Lower lobe of right lung (tissue), 2 donors: ENCODE measurements around the gene ANKHD1. TPM values are rescaled to one million over a fixed set of nuclear protein-coding genes. Genes with fewer than 3 reads are reported as not detected.

Experiments
- ATAC-seq, 2 donors: fragments of 200-7000 bp; cut with Tn5 transposase; one replicate each; pipeline ENCODE4 v1.9.1; 2020 to 2022; ENCODE audit warnings: mild to moderate bottlenecking in 2 of 2, moderate library complexity in 2 of 2
- DNase-seq: peaks from one replicate; pipeline ENCODE4 v3.0.0-alpha.2; 2020
- H3K27ac ChIP-seq: fragments of 200-600 bp; one replicate; pipeline ENCODE4 v1.8.0; 2022
- H3K27me3 ChIP-seq: fragments of 200-600 bp; one replicate; pipeline ENCODE4 v1.8.0; 2022; ENCODE audit warnings: low read depth
- H3K36me3 ChIP-seq: fragments of 200-600 bp; one replicate; pipeline ENCODE4 v1.8.0; 2022; ENCODE audit warnings: mild to moderate bottlenecking
- H3K4me1 ChIP-seq: fragments of 200-600 bp; one replicate; pipeline ENCODE4 v1.8.0; 2022
- H3K4me3 ChIP-seq: fragments of 200-600 bp; one replicate; pipeline ENCODE4 v1.8.0; 2022; ENCODE audit warnings: mild to moderate bottlenecking
- H3K9me3 ChIP-seq: fragments of 200-600 bp; one replicate; pipeline ENCODE4 v1.8.0; 2022
- intact Hi-C: fragments of 100-400 bp; cut with DNase I; formaldehyde crosslinking; loops from one replicate; pipeline ENCODE4 v1.11.0; 2022
- total RNA-seq: library from RNA; stranded (reverse); fragmentation: NEBNext Ultra II Directional; extraction: Animal tissue kit (Norgen Biotek cat#: 25700); gene quantifications from one replicate; pipeline ENCODE4 v1.2.1, GENCODE V29; 2021
- TF ChIP-seq, protein P1 (sequence below): fragments of 200-600 bp; IDR thresholded peaks from one replicate; pipeline ENCODE4 v1.8.0; 2022; ENCODE audit warnings: antibody characterized with exemption, mild to moderate bottlenecking
- donor health status: DM: no; HTN: yes; CAD: no; lungs with severe emphysema.

Gene ANKHD1
- total RNA-seq, 1 donor from 2014 or later: 133 TPM

DNA sequence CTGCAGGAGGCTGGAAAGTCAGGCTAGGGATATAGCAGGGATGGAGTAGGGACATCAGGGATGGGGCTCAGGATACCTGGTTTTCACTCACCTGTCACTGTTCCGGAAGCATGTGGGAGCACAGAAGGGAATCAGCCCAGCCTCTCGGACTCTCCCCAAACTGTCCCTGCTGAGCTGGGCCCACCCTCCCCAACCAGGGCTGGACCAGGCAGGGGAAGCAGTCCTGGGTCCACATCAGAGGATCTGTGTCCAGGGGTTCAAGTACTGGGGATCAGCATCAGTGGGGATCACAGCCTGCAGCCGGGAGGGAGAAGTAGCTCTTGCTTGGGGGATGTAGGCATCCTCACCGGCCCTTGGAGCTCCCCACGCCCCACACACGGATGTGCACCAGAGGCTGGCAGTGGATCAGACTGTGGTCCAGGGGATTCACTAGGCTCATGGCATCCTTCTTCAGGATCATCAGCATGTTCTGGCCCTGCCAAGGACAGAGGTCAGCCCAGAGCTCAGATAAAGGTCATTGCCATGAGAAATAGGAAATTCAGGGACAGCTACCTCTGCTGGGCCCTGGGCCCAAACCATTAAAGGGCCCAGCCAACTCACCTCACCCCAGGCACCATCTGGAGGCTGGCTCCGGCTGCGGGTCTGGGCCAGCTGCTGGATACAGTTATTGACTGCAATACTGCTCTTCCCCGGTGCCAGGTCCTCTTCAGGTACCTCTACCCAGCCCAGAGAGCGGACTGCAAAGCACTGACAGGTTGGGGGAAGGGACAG, 160.3 kb downstream of the ANKHD1 start:
- no peak overlapping the region for H3K27ac ChIP-seq

DNA sequence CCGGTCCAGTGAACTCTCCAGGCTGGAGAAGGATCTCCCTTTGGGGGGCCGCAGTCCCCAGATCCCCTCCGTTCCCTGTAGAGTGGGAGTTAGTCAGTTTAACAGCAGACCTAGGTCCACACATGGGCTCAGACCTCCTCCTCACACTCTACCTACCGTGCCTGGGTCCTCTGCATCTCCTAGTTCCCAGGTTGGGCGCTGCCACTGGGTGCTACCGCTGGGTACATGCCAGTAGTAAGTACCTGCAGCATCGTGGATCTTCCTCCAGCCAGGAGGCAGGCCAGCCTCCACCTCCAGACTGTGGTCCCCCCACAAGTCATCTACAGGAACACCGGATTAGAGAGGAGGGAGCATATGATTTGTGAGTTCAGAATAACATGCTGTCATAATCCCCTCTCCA, 162.0 kb downstream of the ANKHD1 start:
- H3K36me3 ChIP-seq: peaks cover 55% of the 10 kb centered on the region
- peak overlapping the region; percentile 96 for H3K27ac ChIP-seq
- peak overlapping the region; percentile 72 for H3K4me3 ChIP-seq
- TF ChIP-seq, protein P1, sequence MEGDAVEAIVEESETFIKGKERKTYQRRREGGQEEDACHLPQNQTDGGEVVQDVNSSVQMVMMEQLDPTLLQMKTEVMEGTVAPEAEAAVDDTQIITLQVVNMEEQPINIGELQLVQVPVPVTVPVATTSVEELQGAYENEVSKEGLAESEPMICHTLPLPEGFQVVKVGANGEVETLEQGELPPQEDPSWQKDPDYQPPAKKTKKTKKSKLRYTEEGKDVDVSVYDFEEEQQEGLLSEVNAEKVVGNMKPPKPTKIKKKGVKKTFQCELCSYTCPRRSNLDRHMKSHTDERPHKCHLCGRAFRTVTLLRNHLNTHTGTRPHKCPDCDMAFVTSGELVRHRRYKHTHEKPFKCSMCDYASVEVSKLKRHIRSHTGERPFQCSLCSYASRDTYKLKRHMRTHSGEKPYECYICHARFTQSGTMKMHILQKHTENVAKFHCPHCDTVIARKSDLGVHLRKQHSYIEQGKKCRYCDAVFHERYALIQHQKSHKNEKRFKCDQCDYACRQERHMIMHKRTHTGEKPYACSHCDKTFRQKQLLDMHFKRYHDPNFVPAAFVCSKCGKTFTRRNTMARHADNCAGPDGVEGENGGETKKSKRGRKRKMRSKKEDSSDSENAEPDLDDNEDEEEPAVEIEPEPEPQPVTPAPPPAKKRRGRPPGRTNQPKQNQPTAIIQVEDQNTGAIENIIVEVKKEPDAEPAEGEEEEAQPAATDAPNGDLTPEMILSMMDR: no peak
- no peaks in the 10 kb centered on the region for H3K9me3 ChIP-seq
- ATAC-seq (no peak), DNase-seq (no peak)
- peaks cover 59% of the 10 kb centered on the region for H3K4me1 ChIP-seq
- intact Hi-C loops: loop anchor here (10.0 kb wide), 1 partner anchor 71 kb away; the partner anchor contains the start of genes CD14 and TMCO6
- H3K27me3 ChIP-seq: no peaks in the 10 kb centered on the region

More for the DNA sequence above, 160.3 kb downstream of the ANKHD1 start:
- TF ChIP-seq, protein P1: no peak
- Histone ChIP-seq H3K27me3 (no peaks in the 10 kb centered on the region), H3K36me3 (peaks cover 38% of the 10 kb centered on the region), H3K4me1 (peaks cover 48% of the 10 kb centered on the region), H3K4me3 (no peak overlapping the region), H3K9me3 (no peaks in the 10 kb centered on the region)
- no peak for DNase-seq
- intact Hi-C loops: loop anchor here (10.0 kb wide), 1 partner anchor 73 kb away; the partner anchor contains the start of genes CD14 and TMCO6
- no peak for ATAC-seq

DNA sequence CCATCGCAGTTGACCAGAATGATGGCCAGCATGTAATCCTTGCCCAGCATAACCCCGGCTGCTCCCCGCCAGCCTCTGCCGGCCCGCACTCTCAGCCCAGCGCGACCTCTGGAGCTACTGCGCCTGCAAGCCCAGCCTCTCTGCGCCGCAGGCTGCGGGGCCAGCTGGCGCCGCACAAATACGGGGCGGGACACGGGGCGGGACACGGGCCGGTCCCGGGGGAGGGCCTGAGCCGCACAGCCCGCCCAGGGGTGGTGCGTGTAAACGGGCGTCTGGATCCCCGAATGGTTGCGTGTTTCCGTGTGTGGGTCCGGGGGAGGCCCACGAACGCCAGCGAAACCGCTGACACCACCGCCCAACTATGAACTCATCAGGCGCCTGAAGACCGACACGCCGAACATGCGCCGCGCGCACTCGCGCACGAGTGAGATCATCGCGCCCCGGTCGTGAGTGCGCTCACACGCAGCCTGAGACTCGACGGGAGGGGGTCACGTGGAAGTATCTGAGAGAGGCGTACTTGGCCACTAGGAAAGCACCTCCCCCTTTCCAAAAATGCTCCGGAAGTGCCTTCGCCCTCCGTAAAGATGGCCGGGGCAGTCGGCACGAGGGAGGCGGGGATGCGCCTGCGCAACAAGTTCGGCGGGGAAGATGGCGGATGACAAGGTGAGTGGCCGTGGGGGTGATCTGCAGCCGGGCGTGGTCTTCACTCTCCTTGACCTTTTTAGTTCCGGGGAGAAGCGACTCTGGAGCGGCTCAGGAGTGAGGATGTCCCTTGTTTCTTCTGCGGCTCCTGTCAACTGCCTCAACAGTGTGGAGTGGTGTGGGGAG, 162.8 kb downstream of the ANKHD1 start, which contains the start of the genes APBB3 and SLC35A4:
Gene APBB3 (minus strand): TSS at position 403 of the 828 bp plus-strand sequence. CDS start 353 bp downstream, at position 50.
Gene SLC35A4 (plus strand): TSS at position 633 of the 828 bp plus-strand sequence. CDS start 2,342 bp downstream, outside the sequence.
- no peaks in the 10 kb centered on the region for H3K9me3 ChIP-seq
- intact Hi-C loops: loop anchor here (10.0 kb wide), 1 partner anchor 70 kb away; the partner anchor contains the start of genes CD14 and TMCO6

DNA sequence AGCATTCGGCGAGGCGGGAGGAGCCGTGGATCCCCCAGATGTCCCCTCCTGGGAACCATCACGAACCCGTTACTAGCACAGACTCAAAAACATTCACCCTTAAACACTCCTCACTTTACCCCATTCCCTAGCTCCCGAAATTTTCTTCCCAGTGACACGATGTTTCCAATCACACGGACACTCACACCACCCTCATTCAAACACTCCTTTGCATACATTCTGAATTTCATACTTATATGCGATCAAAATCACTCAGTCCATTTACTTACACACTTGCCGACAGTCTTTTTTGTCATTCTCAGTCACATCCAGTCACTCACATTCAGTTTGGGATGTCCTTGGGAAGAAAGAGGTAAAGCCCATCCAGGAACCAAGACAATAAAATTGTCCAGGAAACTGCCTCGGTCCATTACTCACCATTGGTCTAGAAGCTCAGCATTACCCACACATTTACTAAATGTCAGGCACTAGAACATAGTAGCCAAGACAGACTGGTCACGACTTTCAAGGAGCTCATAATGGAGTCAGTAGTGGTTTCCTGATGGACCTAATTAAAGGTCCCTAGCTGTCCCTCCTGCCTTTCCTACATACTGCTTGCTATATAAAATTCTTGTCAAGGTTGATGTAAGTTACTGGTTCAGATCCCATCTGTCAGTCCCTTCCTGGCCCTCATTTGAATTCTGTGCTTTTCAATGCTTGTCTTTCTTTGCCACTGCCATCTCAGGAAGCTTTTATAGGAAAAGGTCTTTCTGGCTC, 163.6 kb downstream of the ANKHD1 start:
- intact Hi-C loops: loop anchor here (10.0 kb wide), 1 partner anchor 70 kb away; the partner anchor contains the start of genes CD14 and TMCO6

More for the DNA sequence above, 162.8 kb downstream of the ANKHD1 start, which contains the start of the genes APBB3 and SLC35A4:
- H3K27ac ChIP-seq: peak within 1 kb of the TSS; percentile 96
- H3K27me3 ChIP-seq: no peaks in the 10 kb centered on the region
- DNase-seq (peak; percentile 97), ATAC-seq (peak; percentile 94 to 96)
- TF ChIP-seq, protein P1: no peak
- H3K4me3 ChIP-seq: peak within 1 kb of the TSS; percentile 72
- H3K4me1 ChIP-seq: peaks cover 67% of the 10 kb centered on the region
- H3K36me3 ChIP-seq: peaks cover 55% of the 10 kb centered on the region

More for the DNA sequence above, 163.6 kb downstream of the ANKHD1 start:
- Histone ChIP-seq H3K4me1 (peaks cover 75% of the 10 kb centered on the region), H3K27ac (peak overlapping the region; percentile 96), H3K27me3 (no peaks in the 10 kb centered on the region), H3K9me3 (no peaks in the 10 kb centered on the region), H3K36me3 (peaks cover 53% of the 10 kb centered on the region), H3K4me3 (peak overlapping the region; percentile 72)
- TF ChIP-seq, protein P1: no peak
- ATAC-seq: no peak
- no peak for DNase-seq
